Hematopoietic multipotent progenitor cell treated with erythropoietin and hydrocortisone succinate and interleukin-3 and kit ligand, for 4 days (in vitro differentiated cells): ENCODE data around the gene FFAR3.

Source experiments
- DNase-seq: peaks from one replicate; pipeline ENCODE4 v3.0.0-alpha.2; 2015

FFAR3 gene

DNA sequence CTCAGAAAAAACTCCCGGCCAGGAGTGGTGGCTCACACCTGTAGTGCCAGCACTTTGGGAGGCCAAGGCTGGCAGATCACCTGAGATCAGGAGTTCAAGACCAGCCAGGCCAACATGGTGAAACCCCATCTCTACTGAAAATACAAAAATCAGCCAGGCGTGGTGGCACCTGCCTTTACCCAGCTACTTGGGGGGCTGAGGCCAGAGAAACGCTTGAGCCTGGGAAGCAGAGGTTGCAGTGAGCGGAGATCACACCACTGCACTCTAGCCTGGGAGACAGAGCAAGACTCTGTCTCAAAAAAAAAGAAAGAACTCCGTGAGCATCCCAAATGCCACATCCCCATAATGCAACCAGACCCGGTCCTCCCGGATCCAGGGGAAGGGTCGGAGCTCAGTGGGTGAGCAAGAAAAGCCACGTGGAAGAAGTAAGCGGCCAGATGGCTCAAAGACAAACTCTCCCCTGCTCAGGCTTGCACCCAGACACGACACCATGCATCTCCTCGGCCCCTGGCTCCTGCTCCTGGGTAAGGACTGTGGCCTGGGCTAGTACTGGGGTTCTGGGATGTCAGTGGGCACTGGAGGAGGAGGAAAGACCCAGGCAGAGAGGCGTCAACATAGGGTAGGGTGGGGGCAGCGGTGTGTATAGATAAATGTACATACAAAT is 26.6 kb upstream of the FFAR3 start:
- no peak for DNase-seq

DNA sequence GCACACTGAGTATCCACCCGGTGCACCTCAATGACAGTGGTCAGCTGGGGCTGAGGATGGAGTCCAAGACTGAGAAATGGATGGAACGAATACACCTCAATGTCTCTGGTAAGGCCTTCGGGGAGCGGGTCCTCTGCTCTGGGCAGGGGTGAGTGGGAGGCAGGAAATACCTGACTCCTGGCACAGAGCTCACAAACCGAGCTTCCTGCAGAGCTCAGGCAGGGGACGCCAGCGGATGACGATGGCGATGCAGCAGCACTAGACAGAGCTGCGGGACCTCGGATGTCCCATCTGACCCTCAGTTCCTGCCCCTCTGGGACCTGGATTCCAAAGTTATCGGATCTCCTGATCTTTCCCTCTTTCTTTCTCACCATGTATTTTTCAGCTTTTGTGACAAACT is 25.4 kb upstream of the FFAR3 start:
- no peak for DNase-seq

- no peak for DNase-seq
Measured at GRCh38 chr19:35334144-35334753, 24.0 kb upstream of the FFAR3 start.

- no peak for DNase-seq
Measured at GRCh38 chr19:35336166-35336955, 21.9 kb upstream of the FFAR3 start.

DNA sequence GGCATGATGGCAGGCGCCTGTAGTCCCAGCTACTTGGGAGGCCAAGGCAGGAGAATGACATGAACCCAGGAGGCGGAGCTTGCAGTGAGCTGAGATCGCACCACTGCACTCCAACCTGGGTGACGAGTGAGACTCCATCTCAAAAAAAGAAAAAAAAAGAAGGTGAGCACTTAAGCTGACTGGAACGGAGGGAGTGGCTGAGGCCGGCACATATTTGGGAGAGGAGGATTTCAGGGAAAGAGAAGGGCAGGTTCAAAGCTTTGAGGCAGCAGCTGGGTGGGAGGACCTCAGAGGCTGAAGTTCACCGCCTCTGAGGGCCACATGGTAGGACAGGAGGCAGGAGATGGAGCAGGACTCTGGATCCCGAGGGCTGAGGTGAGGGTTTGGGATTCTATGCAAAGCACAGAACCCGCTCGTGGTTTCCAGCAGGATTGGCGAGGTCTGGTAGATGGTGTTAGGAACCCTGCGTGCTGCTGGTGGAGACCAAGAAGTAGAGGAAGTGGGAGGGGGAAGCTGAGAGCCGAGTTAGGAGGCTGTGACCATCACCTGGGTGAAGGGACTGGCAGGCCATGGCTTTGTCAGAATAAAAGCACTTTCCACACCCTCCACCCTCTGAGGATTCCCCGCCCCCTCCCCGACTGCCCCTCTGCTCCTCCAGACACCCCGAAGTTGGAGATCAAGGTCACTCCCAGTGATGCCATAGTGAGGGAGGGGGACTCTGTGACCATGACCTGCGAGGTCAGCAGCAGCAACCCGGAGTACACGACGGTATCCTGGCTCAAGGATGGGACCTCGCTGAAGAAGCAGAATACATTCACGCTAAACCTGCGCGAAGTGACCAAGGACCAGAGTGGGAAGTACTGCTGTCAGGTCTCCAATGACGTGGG is 20.9 kb upstream of the FFAR3 start:
- no peak for DNase-seq

- DNase-seq: no peak
Measured at GRCh38 chr19:35337984-35338296, 20.3 kb upstream of the FFAR3 start.

DNA sequence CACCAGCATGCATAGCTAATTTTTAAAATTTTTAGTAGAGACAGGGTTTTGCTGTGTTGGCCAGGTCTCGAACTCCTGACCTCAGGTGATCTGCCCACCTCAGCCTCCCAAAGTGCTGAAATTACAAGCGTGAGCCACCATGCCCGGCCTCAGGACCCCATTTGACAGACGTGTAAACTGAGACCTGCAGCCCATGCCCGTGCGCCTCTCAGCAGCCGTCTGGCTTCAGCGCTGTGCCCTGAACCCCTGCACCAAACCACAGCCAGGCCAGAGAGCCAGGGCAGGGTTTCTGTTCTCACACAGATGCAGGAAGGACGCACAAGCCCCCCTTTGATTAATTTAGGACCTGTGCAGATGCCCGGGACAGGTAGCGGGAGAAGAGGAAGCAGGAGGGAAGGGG is 17.8 kb upstream of the FFAR3 start:
- no peak for DNase-seq

DNA sequence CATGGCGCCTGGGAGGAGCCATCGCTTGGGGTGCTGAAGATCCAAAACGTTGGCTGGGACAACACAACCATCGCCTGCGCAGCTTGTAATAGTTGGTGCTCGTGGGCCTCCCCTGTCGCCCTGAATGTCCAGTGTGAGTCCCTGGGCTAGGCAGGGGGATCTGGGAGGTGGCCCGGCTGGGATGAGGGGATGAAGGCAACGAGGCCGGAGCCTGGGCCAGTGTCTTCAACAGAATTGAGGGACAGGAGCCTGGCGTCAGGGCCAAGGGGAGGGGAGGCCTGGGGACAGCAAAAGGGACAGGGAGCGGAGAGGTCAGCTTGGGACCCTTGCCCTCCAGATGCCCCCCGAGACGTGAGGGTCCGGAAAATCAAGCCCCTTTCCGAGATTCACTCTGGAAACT is 17.3 kb upstream of the FFAR3 start:
- no peak for DNase-seq

- no peak for DNase-seq
Measured at GRCh38 chr19:35341565-35342225, 16.6 kb upstream of the FFAR3 start.

- no peak for DNase-seq
Measured at GRCh38 chr19:35342430-35342829, 15.8 kb upstream of the FFAR3 start.

- DNase-seq: no peak
Measured at GRCh38 chr19:35344511-35345031, 13.7 kb upstream of the FFAR3 start.

- no peak for DNase-seq
Measured at GRCh38 chr19:35345671-35346111, 12.6 kb upstream of the FFAR3 start.

- DNase-seq: peak; percentile 63
Measured at GRCh38 chr19:35346193-35347052, 11.8 kb upstream of the FFAR3 start.

DNA sequence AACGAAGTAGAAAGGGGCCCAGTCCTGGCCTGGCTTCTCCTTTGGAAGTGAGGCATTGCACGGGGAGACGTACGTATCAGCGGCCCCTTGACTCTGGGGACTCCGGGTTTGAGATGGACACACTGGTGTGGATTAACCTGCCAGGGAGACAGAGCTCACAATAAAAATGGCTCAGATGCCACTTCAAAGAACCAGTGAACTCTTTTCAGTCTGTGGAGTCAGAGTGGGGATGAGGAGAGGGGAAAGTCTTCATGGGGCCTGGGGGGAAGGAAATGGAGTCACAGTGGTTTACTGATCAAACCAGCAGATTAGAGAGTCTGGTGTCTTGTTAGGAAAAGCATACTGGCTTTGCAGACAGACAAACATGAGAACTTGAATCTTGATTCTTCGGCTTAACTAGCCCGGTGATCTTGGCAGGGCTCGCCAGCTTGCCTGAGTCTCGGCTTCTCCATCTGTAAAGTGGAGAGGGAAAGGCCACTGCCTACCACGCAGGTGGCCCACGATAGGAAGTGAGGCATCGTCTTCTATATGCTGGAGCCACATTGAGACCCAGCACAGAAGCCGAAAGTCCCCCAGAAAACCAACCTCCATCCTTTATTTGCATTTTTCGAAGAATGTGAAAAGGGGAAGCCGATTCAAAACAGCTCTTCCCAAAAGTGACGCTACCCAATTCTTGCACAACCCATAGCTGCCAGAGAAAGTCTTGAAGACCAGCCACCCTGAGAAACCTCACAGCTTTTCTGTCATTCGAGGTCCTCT is 10.9 kb upstream of the FFAR3 start, which contains the start of gene FFAR1:
Gene FFAR1, plus strand, starts transcription at position 732 of the 759 bp plus-strand sequence. CDS start 3,650 bp downstream, outside the sequence.
- peak; percentile 82 for DNase-seq

DNA sequence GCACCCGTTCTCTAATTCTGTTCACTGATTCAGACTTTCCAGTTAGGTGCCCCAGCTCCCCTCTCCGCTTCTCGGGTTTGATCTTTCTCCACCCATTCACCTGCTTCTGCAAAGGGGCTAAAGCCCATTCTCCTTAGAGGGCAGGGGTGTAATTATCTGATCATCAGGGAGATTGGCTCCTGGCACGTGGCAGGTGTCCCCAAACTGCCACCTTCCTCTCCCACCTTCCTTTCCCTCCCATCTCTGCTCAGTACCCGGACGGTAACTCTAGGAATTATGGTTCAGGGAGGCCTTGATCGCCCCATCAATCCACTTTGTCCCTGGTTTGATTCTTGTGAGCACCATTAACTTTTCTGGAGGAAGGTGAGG is 10.3 kb upstream of the FFAR3 start:
- DNase-seq: no peak

DNA sequence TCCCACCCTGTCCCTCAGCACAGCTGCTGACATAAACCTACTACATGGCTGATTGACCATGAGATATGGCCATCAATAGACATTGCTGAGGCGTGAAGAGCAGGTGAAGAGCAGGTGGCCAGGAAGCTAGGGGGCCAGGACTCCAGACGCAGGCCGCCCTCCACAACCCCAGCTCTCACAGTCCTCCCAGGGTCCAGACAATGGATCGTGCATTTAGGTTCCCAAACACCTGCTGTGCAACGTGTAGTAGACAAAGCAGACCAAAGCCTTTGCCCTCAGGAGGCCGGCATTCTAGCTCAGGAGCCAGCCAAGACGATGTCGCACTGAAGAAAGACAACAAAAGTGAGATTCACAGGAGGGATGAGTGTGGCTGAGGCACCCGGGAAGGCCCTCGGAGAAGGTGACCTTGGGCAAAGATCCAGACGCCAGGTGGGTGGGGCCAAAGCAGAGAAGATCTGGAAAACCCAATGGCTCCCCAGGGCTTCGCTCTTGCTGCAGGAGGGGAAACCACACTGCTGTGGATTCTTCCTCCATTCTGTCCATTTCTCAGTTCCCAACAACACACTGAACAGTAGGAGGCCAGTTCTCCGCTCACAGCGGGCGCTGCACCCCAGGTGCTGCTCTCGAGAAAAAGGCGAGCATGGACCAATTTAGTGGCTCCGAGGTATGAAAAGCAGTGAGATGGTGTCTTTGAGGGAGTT is 9.2 kb upstream of the FFAR3 start:
- DNase-seq: no peak

GRCh38 chr19:35349614-35350521 is 8.4 kb upstream of the FFAR3 start:
- DNase-seq: no peak

DNA sequence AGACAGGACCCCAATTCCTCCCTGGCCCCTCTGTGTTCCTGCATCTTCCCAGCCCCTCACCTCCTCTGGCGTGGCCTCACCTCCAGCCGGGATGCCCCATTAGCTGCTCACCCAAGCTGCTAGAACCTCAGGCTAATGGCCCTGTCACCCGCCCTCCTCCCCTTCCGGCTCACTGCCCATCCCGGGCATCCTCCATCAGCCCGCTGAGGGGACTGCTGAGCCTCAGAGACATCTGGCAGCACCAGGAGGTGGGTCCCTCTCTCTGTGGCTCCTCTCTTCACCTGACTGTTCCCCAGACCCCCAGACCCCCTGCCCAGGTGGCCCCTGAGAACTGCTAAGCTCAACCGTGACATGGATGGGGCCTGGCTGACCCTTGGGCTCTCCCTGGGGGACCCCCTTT is 7.7 kb upstream of the FFAR3 start:
- no peak for DNase-seq
